Lung (tissue), 12 donors: Measurements from ENCODE around the gene MYL7. TPM values are rescaled to one million over a fixed set of nuclear protein-coding genes. Genes with fewer than 3 reads are reported as not detected.

Experiments used
- ATAC-seq: fragments of 200-7000 bp; cut with Tn5 transposase; one replicate; pipeline ENCODE4 v1.9.1; 2020; ENCODE audit warnings: moderate number of reproducible peaks; ENCODE audit not compliant: insufficient read depth, low FRiP score
- DNase-seq, 3 donors: peaks; one replicate each; pipeline ENCODE4 v3.0.0-alpha.2; 2013 to 2017
- H3K27ac ChIP-seq, 2 donors: one replicate each; pipeline ENCODE4 v1.5.1; 2013; ENCODE audit warnings: mild to moderate bottlenecking in 2 of 2, moderate library complexity in 2 of 2, control low read depth in 1 of 2, inconsistent platforms in 1 of 2, low read depth in 1 of 2, low read length in 1 of 2
- H3K27me3 ChIP-seq, 3 donors: one replicate each; pipeline ENCODE4 v1.5.1; 2013; ENCODE audit warnings: low read length in 2 of 3; ENCODE audit not compliant: control insufficient read depth in 3 of 3, insufficient read depth in 3 of 3
- H3K36me3 ChIP-seq, 4 donors: one replicate each; pipeline ENCODE4 v1.5.1; 2013; ENCODE audit warnings: low read length in 4 of 4, mild to moderate bottlenecking in 1 of 4, moderate library complexity in 1 of 4; ENCODE audit not compliant: control insufficient read depth in 4 of 4, insufficient read depth in 4 of 4
- H3K4me1 ChIP-seq, 5 donors: one replicate each; pipeline ENCODE4 v1.5.1; 2013; ENCODE audit warnings: low read length in 5 of 5, mild to moderate bottlenecking in 2 of 5, moderate library complexity in 1 of 5; ENCODE audit not compliant: control insufficient read depth in 5 of 5, insufficient read depth in 5 of 5
- H3K4me3 ChIP-seq: one replicate; pipeline ENCODE4 v1.5.1; 2013; ENCODE audit warnings: mild to moderate bottlenecking, control low read depth, moderate library complexity
- H3K9ac ChIP-seq, 2 donors: one replicate each; pipeline ENCODE4 v1.5.1; 2013; ENCODE audit warnings: low read length in 2 of 2, control low read depth in 1 of 2; ENCODE audit not compliant: insufficient read depth in 1 of 2
- H3K9me3 ChIP-seq, 4 donors: one replicate each; pipeline ENCODE4 v1.5.1; 2013; ENCODE audit warnings: low read length in 3 of 4, mild to moderate bottlenecking in 1 of 4, moderate library complexity in 1 of 4; ENCODE audit not compliant: control insufficient read depth in 4 of 4, insufficient read depth in 3 of 4
- WGBS, 2 donors: extraction: QIAGEN DNeasy Blood & Tissue Kit; methylation state at CpG; one replicate each; pipeline ENCODE4 v1.1.7; 2013; 5-methylcytosine and 5-hydroxymethylcytosine counted together
- polyA plus RNA-seq, 2 donors: library from polyadenylated mRNA; stranded (reverse); fragments of 200-250 nt; gene quantifications; one replicate each; pipeline ENCODE4 v1.2.1, GENCODE V29; 2013
- total RNA-seq, 2 donors: library from RNA; depleted of rRNA in 1 of 2; stranded (reverse); fragments of >200 nt in 1 of 2; gene quantifications; one replicate each; pipeline ENCODE4 v1.2.1, GENCODE V29; 2014 to 2021
- TF ChIP-seq, protein P1 (sequence below): IDR thresholded peaks from 2 replicates; pipeline ENCODE4 v1.5.1; 2012; ENCODE audit warnings: mild to moderate bottlenecking; ENCODE audit errors: control extremely low read depth, extremely low read depth
- donor health status: control.
- donor health status: control.
- donor health status: Bipolar disorder and iron deficiency.
- donor health status: healthy.
- donor health status: DM: yes; HTN: yes; CAD: no.

The MYL7 gene
- total and polyA plus RNA-seq, 4 donors = 0.08 to 13.0 TPM; not detected in 2

DNA sequence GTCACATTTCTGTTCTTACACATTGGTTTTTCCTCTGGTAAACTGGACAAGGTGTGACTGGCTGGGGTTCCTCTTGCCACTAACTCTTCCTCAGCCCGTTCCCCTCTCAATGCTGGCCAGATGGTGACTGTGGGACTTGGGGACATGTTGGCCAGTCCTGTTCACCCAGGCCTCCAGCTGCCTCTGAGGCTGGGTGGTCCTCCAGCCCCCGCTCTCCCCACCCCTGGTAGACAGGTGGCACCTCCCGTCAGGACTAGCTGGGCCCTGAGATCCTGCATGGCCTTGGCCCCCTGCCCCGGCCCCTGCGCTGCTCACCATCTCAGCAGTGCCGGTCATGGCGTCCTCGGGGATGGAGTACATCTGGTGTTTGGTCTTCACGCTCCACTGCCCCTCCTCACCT, 10.8 kb upstream of the MYL7 start:
- H3K27ac ChIP-seq = no peak overlapping the region
- H3K9ac ChIP-seq = no peak overlapping the region
- peaks cover 0 to 3% (median 0%) of the 10 kb centered on the region in 3 donors for H3K27me3 ChIP-seq
- peaks cover 0 to 33% (median 16%) of the 10 kb centered on the region in 5 donors for H3K4me1 ChIP-seq
- no peak overlapping the region for H3K4me3 ChIP-seq
- DNase-seq (no peak), ATAC-seq (no peak)
- TF ChIP-seq, protein P1, sequence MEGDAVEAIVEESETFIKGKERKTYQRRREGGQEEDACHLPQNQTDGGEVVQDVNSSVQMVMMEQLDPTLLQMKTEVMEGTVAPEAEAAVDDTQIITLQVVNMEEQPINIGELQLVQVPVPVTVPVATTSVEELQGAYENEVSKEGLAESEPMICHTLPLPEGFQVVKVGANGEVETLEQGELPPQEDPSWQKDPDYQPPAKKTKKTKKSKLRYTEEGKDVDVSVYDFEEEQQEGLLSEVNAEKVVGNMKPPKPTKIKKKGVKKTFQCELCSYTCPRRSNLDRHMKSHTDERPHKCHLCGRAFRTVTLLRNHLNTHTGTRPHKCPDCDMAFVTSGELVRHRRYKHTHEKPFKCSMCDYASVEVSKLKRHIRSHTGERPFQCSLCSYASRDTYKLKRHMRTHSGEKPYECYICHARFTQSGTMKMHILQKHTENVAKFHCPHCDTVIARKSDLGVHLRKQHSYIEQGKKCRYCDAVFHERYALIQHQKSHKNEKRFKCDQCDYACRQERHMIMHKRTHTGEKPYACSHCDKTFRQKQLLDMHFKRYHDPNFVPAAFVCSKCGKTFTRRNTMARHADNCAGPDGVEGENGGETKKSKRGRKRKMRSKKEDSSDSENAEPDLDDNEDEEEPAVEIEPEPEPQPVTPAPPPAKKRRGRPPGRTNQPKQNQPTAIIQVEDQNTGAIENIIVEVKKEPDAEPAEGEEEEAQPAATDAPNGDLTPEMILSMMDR = no peak
- no peaks in the 10 kb centered on the region for H3K9me3 ChIP-seq
- no peaks in the 10 kb centered on the region for H3K36me3 ChIP-seq
- WGBS, 2 donors = 98 to 99% methylated on average over 9 of the region's 9 CpGs

- 88 to 94% methylated on average over 16 of the region's 16 CpGs for WGBS, 2 donors
- H3K36me3 ChIP-seq = no peaks in the 10 kb centered on the region
- peaks cover 0 to 40% (median 21%) of the 10 kb centered on the region in 5 donors for H3K4me1 ChIP-seq
- peaks cover 0 to 3% (median 0%) of the 10 kb centered on the region in 3 donors for H3K27me3 ChIP-seq
- DNase-seq = no peak
- no peak for ATAC-seq
- H3K4me3 ChIP-seq = no peak overlapping the region
- no peak overlapping the region for H3K27ac ChIP-seq
- no peaks in the 10 kb centered on the region for H3K9me3 ChIP-seq
- TF ChIP-seq, protein P1 = no peak
- H3K9ac ChIP-seq = no peak overlapping the region
These were observed 10.1 kb upstream of the MYL7 start for GRCh38 chr7:44150966-44151941.

GRCh38 chr7:44150466-44150832, 9.3 kb upstream of the MYL7 start:
- Histone ChIP-seq H3K27ac (no peak overlapping the region), H3K4me1 (peaks cover 0 to 45% (median 22%) of the 10 kb centered on the region in 5 donors), H3K4me3 (no peak overlapping the region), H3K36me3 (no peaks in the 10 kb centered on the region), H3K9me3 (no peaks in the 10 kb centered on the region), H3K27me3 (peaks cover 0 to 8% (median 0%) of the 10 kb centered on the region in 3 donors), H3K9ac (no peak overlapping the region)
- DNase-seq = peak in 1 of 3 donors; percentile 24
- TF ChIP-seq, protein P1 = no peak
- ATAC-seq = no peak
- 75 to 79% methylated on average over 5 of the region's 5 CpGs for WGBS, 2 donors
